HEK293 (cell line): Measurements from ENCODE around the gene SLC35F4.

Source experiments
- HOXC10 ChIP-seq: sonication (generic); formaldehyde crosslinking; IDR thresholded peaks from 2 replicates; pipeline ENCODE4 v1.8.1; 2023; ENCODE audit warnings: mild to moderate bottlenecking, missing genetic modification reagents
- TCF7L2 ChIP-seq: IDR thresholded peaks from 2 replicates; pipeline ENCODE4 v1.6.1; 2011; ENCODE audit warnings: low read depth, mild to moderate bottlenecking, inconsistent platforms, low read length, moderate library complexity, borderline replicate concordance
- TF ChIP-seq, protein P1 (sequence below): fragments of 450-650 bp; formaldehyde crosslinking; IDR thresholded peaks from 2 replicates; pipeline ENCODE4 v1.5.1; 2016; ENCODE audit warnings: missing biosample characterization, missing genetic modification characterization
- TF ChIP-seq, protein P2 (sequence below): IDR thresholded peaks from 2 replicates; pipeline ENCODE4 v1.6.1; 2011; ENCODE audit warnings: mild to moderate bottlenecking, low read depth, low read length, borderline replicate concordance
- TF ChIP-seq, protein P3 (sequence below): fragments of 450-650 bp; formaldehyde crosslinking; IDR thresholded peaks from 2 replicates; pipeline ENCODE4 v1.5.1; 2016; ENCODE audit warnings: missing biosample characterization, missing genetic modification characterization, low read depth

DNA sequence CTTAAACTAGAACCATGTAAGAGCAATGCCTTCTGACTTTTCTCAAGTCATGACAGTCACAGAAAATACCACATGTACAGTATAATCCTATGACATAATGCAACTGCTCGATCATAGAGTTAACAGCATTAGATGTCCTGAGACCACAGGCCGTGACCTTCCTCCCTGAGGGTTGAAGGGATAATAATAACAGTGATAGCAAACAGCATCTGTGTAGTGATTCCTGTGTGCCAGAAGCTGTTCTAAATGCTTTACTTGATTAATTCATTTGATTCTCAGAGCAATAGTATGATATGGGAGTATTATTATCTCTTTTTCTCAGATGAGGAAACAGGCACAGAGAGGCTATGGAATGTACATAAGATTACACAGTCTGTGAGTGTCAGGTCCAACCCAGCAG lies 53.2 kb downstream of the SLC35F4 start:
- TF ChIP-seq, protein P1, sequence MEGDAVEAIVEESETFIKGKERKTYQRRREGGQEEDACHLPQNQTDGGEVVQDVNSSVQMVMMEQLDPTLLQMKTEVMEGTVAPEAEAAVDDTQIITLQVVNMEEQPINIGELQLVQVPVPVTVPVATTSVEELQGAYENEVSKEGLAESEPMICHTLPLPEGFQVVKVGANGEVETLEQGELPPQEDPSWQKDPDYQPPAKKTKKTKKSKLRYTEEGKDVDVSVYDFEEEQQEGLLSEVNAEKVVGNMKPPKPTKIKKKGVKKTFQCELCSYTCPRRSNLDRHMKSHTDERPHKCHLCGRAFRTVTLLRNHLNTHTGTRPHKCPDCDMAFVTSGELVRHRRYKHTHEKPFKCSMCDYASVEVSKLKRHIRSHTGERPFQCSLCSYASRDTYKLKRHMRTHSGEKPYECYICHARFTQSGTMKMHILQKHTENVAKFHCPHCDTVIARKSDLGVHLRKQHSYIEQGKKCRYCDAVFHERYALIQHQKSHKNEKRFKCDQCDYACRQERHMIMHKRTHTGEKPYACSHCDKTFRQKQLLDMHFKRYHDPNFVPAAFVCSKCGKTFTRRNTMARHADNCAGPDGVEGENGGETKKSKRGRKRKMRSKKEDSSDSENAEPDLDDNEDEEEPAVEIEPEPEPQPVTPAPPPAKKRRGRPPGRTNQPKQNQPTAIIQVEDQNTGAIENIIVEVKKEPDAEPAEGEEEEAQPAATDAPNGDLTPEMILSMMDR (tag by site-specific recombination) = no peak
- no peak for TF ChIP-seq TCF7L2
- TF ChIP-seq, protein P2, sequence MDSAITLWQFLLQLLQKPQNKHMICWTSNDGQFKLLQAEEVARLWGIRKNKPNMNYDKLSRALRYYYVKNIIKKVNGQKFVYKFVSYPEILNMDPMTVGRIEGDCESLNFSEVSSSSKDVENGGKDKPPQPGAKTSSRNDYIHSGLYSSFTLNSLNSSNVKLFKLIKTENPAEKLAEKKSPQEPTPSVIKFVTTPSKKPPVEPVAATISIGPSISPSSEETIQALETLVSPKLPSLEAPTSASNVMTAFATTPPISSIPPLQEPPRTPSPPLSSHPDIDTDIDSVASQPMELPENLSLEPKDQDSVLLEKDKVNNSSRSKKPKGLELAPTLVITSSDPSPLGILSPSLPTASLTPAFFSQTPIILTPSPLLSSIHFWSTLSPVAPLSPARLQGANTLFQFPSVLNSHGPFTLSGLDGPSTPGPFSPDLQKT = no peak
- TF ChIP-seq, protein P3, sequence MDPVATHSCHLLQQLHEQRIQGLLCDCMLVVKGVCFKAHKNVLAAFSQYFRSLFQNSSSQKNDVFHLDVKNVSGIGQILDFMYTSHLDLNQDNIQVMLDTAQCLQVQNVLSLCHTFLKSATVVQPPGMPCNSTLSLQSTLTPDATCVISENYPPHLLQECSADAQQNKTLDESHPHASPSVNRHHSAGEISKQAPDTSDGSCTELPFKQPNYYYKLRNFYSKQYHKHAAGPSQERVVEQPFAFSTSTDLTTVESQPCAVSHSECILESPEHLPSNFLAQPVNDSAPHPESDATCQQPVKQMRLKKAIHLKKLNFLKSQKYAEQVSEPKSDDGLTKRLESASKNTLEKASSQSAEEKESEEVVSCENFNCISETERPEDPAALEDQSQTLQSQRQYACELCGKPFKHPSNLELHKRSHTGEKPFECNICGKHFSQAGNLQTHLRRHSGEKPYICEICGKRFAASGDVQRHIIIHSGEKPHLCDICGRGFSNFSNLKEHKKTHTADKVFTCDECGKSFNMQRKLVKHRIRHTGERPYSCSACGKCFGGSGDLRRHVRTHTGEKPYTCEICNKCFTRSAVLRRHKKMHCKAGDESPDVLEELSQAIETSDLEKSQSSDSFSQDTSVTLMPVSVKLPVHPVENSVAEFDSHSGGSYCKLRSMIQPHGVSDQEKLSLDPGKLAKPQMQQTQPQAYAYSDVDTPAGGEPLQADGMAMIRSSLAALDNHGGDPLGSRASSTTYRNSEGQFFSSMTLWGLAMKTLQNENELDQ (tag by site-specific recombination) = no peak
- TF ChIP-seq HOXC10 (CRISPR knock-in tag) = no peak
